Naive thymus-derived CD4-positive, alpha-beta T cell (primary cell): Measurements from ENCODE around the gene MYBPC2. TPM values are rescaled to one million over a fixed set of nuclear protein-coding genes. Genes with fewer than 3 reads are reported as not detected.
A peak's percentile ranks its signal among the peaks of the same experiment; 100 is the strongest.
"Not testable (repeated sequence)": the region's sequence is repeated elsewhere in the genome, so short reads cannot be mapped to it uniquely, and the experiment has no call there.

Experiments
- ATAC-seq: fragments of 150-1000 bp; cut with Tn5 transposase; 2 replicates; pipeline ENCODE4 v1.10.0; 2021; ENCODE audit warnings: mild to moderate bottlenecking, moderate library complexity
- CTCF ChIA-PET: fragments of 350-600 bp; sonication (Branson Sonifier 250); formaldehyde crosslinking; loops from one replicate; lab custom pipeline; 2021; ENCODE audit warnings: antibody characterized with exemption; lab: Charles Lee
- POLR2A ChIA-PET: fragments of 350-600 bp; sonication (Branson Sonifier 250); formaldehyde crosslinking; loops from one replicate; lab custom pipeline; 2021; ENCODE audit warnings: antibody characterized with exemption, inconsistent platforms; lab: Charles Lee
- DNase-seq, 9 donors: peaks; one replicate each; pipeline versions ENCODE4 v3.0.0 to v3.0.0-alpha.2; 2020 to 2022; ENCODE audit warnings: mixed read lengths in 1 of 9
- H3K27ac ChIP-seq: one replicate; pipeline ENCODE4 v1.7.0; 2013; ENCODE audit warnings: mild to moderate bottlenecking, low read depth, low read length, moderate library complexity
- H3K27me3 ChIP-seq, 2 donors: one replicate each; pipeline ENCODE4 v1.7.0; 2013; ENCODE audit warnings: low read length in 2 of 2, mild to moderate bottlenecking in 2 of 2, moderate library complexity in 2 of 2; ENCODE audit not compliant: control insufficient read depth in 2 of 2, insufficient read depth in 2 of 2
- H3K36me3 ChIP-seq, 3 experiments: 1 replicate in 2 of 3; 2 replicates in 1 of 3; pipeline ENCODE4 v1.7.0; 2013; ENCODE audit warnings: low read length in 3 of 3, mild to moderate bottlenecking in 3 of 3, moderate library complexity in 1 of 3; ENCODE audit not compliant: insufficient read depth in 3 of 3, control insufficient read depth in 2 of 3
- H3K4me1 ChIP-seq, 2 donors: one replicate each; pipeline ENCODE4 v1.7.0; 2013; ENCODE audit warnings: low read length in 2 of 2, mild to moderate bottlenecking in 2 of 2, moderate library complexity in 1 of 2; ENCODE audit not compliant: control insufficient read depth in 2 of 2, insufficient read depth in 2 of 2
- H3K4me3 ChIP-seq: 2 replicates; pipeline ENCODE4 v1.7.0; 2013; ENCODE audit warnings: mild to moderate bottlenecking, low read length
- H3K9me3 ChIP-seq, 3 experiments: 1 replicate in 2 of 3; 2 replicates in 1 of 3; pipeline ENCODE4 v1.7.0; 2013; ENCODE audit warnings: low read length in 3 of 3; ENCODE audit not compliant: control insufficient read depth in 2 of 3
- H3K27ac Mint-ChIP-seq, 9 donors: one replicate each; pipeline ENCODE4 v1.8.0; 2020 to 2022; ENCODE audit warnings: mixed read lengths in 9 of 9, mild to moderate bottlenecking in 8 of 9, moderate library complexity in 5 of 9, inconsistent platforms in 2 of 9
- H3K27me3 Mint-ChIP-seq, 5 donors: one replicate each; pipeline ENCODE4 v1.8.0; 2021 to 2022; ENCODE audit warnings: mixed read lengths in 5 of 5, mild to moderate bottlenecking in 1 of 5
- H3K36me3 Mint-ChIP-seq, 5 donors: one replicate each; pipeline ENCODE4 v1.8.0; 2020 to 2022; ENCODE audit warnings: mixed read lengths in 5 of 5, mild to moderate bottlenecking in 3 of 5, inconsistent platforms in 1 of 5
- H3K4me1 Mint-ChIP-seq, 7 donors: one replicate each; pipeline ENCODE4 v1.8.0; 2020 to 2022; ENCODE audit warnings: mixed read lengths in 7 of 7, mild to moderate bottlenecking in 3 of 7, inconsistent platforms in 1 of 7
- H3K4me3 Mint-ChIP-seq, 10 donors: one replicate each; pipeline ENCODE4 v1.8.0; 2020 to 2022; ENCODE audit warnings: mild to moderate bottlenecking in 10 of 10, mixed read lengths in 10 of 10, moderate library complexity in 6 of 10, inconsistent platforms in 2 of 10
- H3K9me3 Mint-ChIP-seq, 11 donors: one replicate each; pipeline ENCODE4 v1.8.0; 2020 to 2022; ENCODE audit warnings: mixed read lengths in 11 of 11, mild to moderate bottlenecking in 4 of 11, inconsistent platforms in 1 of 11, moderate library complexity in 1 of 11
- intact Hi-C, 2 donors: fragments of 100-400 bp; cut with micrococcal nuclease; formaldehyde crosslinking; loops; one replicate each; pipeline ENCODE4 v1.15.1; 2023
- polyA plus RNA-seq, 2 donors: library from polyadenylated mRNA; unstranded; fragments of 300-500 nt; fragmentation: Illumina TruSeq; gene quantifications; one replicate each; pipeline ENCODE4 v1.2.3, GENCODE V29; 2021
- total RNA-seq, 6 experiments: library from RNA in 5 of 6; stranded (reverse) in 5 of 6; gene quantifications; 1 replicate in 5 of 6; 2 replicates in 1 of 6; pipeline ENCODE4 v1.2.3 and lab custom pipeline; 2021 to 2026

The MYBPC2 gene
- total and polyA plus RNA-seq, 7 experiments from 2014 or later: 0.39 to 0.92 TPM; not detected in 5

DNA sequence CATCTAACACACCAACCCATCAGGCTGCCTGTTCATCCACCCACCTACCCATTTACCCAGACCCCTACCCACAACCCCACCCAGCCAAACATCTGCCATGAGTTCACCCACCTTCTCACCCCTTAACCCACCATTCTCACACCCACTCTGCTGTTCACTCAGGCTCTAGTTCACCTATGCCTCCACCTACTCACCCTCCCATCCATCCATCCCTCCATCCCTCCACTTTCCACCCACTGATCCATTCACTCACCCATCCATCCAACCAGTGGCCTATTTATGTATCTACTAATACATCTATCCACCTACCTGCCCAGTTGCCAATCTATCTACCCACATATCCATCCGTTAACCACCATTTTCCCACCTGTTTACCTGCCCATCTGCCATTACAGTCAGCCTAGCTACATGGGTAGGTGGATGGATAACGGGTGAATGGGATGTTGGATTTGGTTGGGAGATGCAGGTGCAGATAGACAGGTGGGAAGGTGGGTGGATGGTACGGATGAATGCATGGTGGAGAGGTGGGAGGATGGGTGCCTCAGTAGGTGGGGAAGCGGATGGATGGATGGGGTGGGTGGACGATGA lies 5.3 kb downstream of the MYBPC2 start:
- ChIA-PET POLR2A (interaction anchor here (0.8 kb wide), 1 partner anchor 10 kb away, joined by 3 read pairs; no protein-coding TSS in a partner anchor), CTCF (no interaction called here)
- H3K9me3 Mint-ChIP-seq: no peaks in the 10 kb centered on the region
- no peak for ATAC-seq
- Histone ChIP-seq H3K36me3 (no peaks in the 10 kb centered on the region), H3K4me1 (no peaks in the 10 kb centered on the region), H3K9me3 (no peaks in the 10 kb centered on the region), H3K4me3 (no peak overlapping the region), H3K27ac (no peak overlapping the region), H3K27me3 (no peaks in the 10 kb centered on the region)
- no peak overlapping the region for H3K27ac Mint-ChIP-seq
- no peaks in the 10 kb centered on the region for H3K36me3 Mint-ChIP-seq
- no peak for DNase-seq
- intact Hi-C loops: no loop called here
- H3K27me3 Mint-ChIP-seq: peaks cover 0 to 25% (median 10%) of the 10 kb centered on the region in 5 donors
- peaks cover 0 to 3% (median 0%) of the 10 kb centered on the region in 7 donors for H3K4me1 Mint-ChIP-seq
- H3K4me3 Mint-ChIP-seq: no peak overlapping the region

- H3K9me3 ChIP-seq, H3K4me3 ChIP-seq, H3K27ac ChIP-seq, H3K27ac Mint-ChIP-seq, H3K4me1 Mint-ChIP-seq, POLR2A ChIA-PET, ATAC-seq, H3K36me3 Mint-ChIP-seq, CTCF ChIA-PET, DNase-seq, intact Hi-C loops, H3K4me3 Mint-ChIP-seq, H3K36me3 ChIP-seq, H3K4me1 ChIP-seq, H3K9me3 Mint-ChIP-seq, H3K27me3 ChIP-seq: not testable (repeated sequence)
- H3K27me3 Mint-ChIP-seq: peaks cover 3 to 27% (median 8%) of the 10 kb centered on the region in 5 donors
Observed at GRCh38 chr19:50439130-50439529, 6.4 kb downstream of the MYBPC2 start.

GRCh38 chr19:50444059-50444458 lies 11.4 kb downstream of the MYBPC2 start:
- H3K27me3 ChIP-seq: no peaks in the 10 kb centered on the region
- H3K4me3 ChIP-seq: no peak overlapping the region
- H3K27ac ChIP-seq: no peak overlapping the region
- Mint-ChIP-seq H3K9me3 (peaks cover 0 to 4% (median 0%) of the 10 kb centered on the region in 11 donors), H3K36me3 (peaks cover 0 to 3% (median 0%) of the 10 kb centered on the region in 5 donors), H3K4me1 (peaks cover 0 to 4% (median 0%) of the 10 kb centered on the region in 7 donors), H3K27me3 (peaks cover 0 to 19% (median 3%) of the 10 kb centered on the region in 5 donors), H3K4me3 (no peak overlapping the region), H3K27ac (no peak overlapping the region)
- no peaks in the 10 kb centered on the region for H3K36me3 ChIP-seq
- H3K9me3 ChIP-seq: no peaks in the 10 kb centered on the region
- POLR2A ChIA-PET: no interaction called here
- DNase-seq (no peak), ATAC-seq (no peak)
- CTCF ChIA-PET: interaction anchor here (0.6 kb wide), 1 partner anchor 150 kb away, joined by 3 read pairs; no protein-coding TSS in a partner anchor
- intact Hi-C loops: no loop called here
- H3K4me1 ChIP-seq: no peaks in the 10 kb centered on the region

GRCh38 chr19:50447053-50447452 lies 14.4 kb downstream of the MYBPC2 start:
- peak overlapping the region in 1 of 9 donors; percentile 6 for H3K27ac Mint-ChIP-seq
- H3K4me1 Mint-ChIP-seq: peaks cover 0 to 5% (median 0%) of the 10 kb centered on the region in 7 donors
- intact Hi-C loops: no loop called here
- no peak overlapping the region for H3K4me3 ChIP-seq
- POLR2A ChIA-PET: no interaction called here
- H3K9me3 ChIP-seq: no peaks in the 10 kb centered on the region
- ATAC-seq (no peak), DNase-seq (no peak)
- peaks cover 0 to 17% (median 12%) of the 10 kb centered on the region in 5 donors for H3K27me3 Mint-ChIP-seq
- no peaks in the 10 kb centered on the region for H3K36me3 ChIP-seq
- CTCF ChIA-PET: no interaction called here
- H3K4me1 ChIP-seq: no peaks in the 10 kb centered on the region
- H3K36me3 Mint-ChIP-seq: peaks cover 0 to 3% (median 0%) of the 10 kb centered on the region in 5 donors
- peaks cover 0 to 4% (median 0%) of the 10 kb centered on the region in 11 donors for H3K9me3 Mint-ChIP-seq
- no peak overlapping the region for H3K4me3 Mint-ChIP-seq
- H3K27ac ChIP-seq: no peak overlapping the region
- no peaks in the 10 kb centered on the region for H3K27me3 ChIP-seq

DNA sequence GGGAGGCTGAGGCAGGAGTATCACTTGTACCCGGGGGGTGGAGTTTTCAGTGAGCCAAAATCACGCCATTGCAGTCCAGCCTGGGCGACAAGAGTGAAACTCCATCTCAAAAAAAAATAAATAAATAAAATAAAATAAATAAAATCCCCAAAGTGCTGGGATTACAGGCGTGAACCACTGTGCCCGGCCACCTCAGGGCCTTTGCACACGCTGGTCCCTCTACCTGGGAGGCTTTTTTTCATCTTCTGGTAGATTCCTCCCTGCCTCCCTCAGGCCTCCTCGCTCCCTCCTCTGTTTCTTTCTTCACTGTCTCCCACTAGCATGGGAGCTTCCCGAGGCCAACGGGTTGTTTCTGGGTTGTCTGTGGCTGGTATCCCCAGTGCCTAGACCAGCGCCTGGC lies 15.1 kb downstream of the MYBPC2 start:
- H3K27ac Mint-ChIP-seq: no peak overlapping the region
- peaks cover 0 to 4% (median 0%) of the 10 kb centered on the region in 11 donors for H3K9me3 Mint-ChIP-seq
- Histone ChIP-seq H3K9me3 (no peaks in the 10 kb centered on the region), H3K36me3 (no peaks in the 10 kb centered on the region), H3K4me1 (no peaks in the 10 kb centered on the region), H3K27me3 (no peaks in the 10 kb centered on the region), H3K27ac (no peak overlapping the region), H3K4me3 (no peak overlapping the region)
- ChIA-PET CTCF (interaction anchor here (0.6 kb wide), 2 partner anchors 10 to 11 kb away, joined by 3 to 4 read pairs; no protein-coding TSS in a partner anchor), POLR2A (no interaction called here)
- DNase-seq (no peak), ATAC-seq (no peak)
- H3K4me3 Mint-ChIP-seq: no peak overlapping the region
- peaks cover 0 to 7% (median 0%) of the 10 kb centered on the region in 7 donors for H3K4me1 Mint-ChIP-seq
- H3K36me3 Mint-ChIP-seq: peaks cover 0 to 3% (median 0%) of the 10 kb centered on the region in 5 donors
- H3K27me3 Mint-ChIP-seq: peaks cover 0 to 20% (median 12%) of the 10 kb centered on the region in 5 donors
- intact Hi-C loops: no loop called here

- Histone ChIP-seq H3K36me3 (no peaks in the 10 kb centered on the region), H3K27ac (no peak overlapping the region), H3K27me3 (no peaks in the 10 kb centered on the region), H3K9me3 (no peaks in the 10 kb centered on the region), H3K4me1 (no peaks in the 10 kb centered on the region), H3K4me3 (no peak overlapping the region)
- POLR2A ChIA-PET: no interaction called here
- H3K4me3 Mint-ChIP-seq: no peak overlapping the region
- no peak overlapping the region for H3K27ac Mint-ChIP-seq
- H3K9me3 Mint-ChIP-seq: peaks cover 0 to 4% (median 0%) of the 10 kb centered on the region in 11 donors
- intact Hi-C loops: no loop called here
- ATAC-seq (no peak), DNase-seq (no peak)
- H3K27me3 Mint-ChIP-seq: peaks cover 0 to 11% (median 8%) of the 10 kb centered on the region in 5 donors
- peaks cover 0 to 4% (median 0%) of the 10 kb centered on the region in 7 donors for H3K4me1 Mint-ChIP-seq
- peaks cover 0 to 3% (median 0%) of the 10 kb centered on the region in 5 donors for H3K36me3 Mint-ChIP-seq
- CTCF ChIA-PET: no interaction called here
Observed at GRCh38 chr19:50449236-50449899, 16.7 kb downstream of the MYBPC2 start.
